Muscle of back (tissue), 11 donors: ENCODE data around the gene CHCHD6. TPM values are rescaled to one million over a fixed set of nuclear protein-coding genes. Genes with fewer than 3 reads are reported as not detected.

Source experiments
- DNase-seq, 3 donors: peaks; one replicate each; pipeline versions ENCODE4 v3.0.0 to v3.0.0-alpha.2; 2013
- polyA plus RNA-seq, 10 donors: library from polyadenylated mRNA; unstranded; fragments of 120-200 nt; gene quantifications; one replicate each; pipeline ENCODE4 v1.2.1, GENCODE V29; 2013; ENCODE audit not compliant: insufficient read length in 10 of 10

CHCHD6 gene
- polyA plus RNA-seq, 10 donors = 5.3 to 13.7 (median 8.0) TPM

GRCh38 chr3:126858887-126859286 lies 154.8 kb downstream of the CHCHD6 start:
- peak in 1 of 3 donors; percentile 67 for DNase-seq

DNA sequence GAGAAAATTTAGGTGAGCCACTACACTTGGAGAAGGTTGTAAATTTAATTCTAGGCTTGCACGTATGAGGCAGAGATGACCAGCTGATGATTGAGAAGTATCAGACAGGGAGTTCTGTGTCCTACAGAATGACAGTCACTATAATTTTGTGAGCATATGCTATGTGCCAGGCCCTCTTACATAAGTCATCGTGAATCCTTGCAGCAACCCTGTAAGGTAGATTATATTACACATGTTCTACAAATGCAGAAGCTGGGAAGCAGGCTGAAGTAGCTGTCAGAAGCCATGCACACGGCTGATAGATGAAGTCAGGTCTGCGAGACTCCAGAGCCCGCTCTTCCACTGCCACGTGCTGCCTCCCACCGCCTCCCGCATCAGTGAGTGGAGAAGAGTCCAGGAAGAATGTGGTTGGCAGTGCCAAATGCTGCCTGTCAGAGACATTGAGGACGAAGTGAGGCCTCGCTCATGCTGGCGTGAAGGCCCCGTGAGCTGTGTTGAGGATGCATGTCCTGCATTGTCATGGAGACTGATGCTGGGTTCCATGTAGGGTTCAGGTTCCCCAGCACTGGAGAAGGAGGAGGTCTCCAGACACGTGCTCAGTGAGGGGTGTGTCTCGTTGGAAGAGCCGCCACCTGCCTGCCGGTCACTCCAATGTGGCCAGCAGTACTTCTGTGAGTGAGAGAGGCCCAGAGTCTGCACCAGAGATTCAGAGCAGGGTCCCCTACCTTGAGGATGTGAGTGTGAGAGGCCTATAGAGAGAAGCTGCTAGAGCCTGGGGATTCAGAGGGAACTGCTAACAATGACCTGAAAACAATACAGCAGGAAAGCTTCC lies 155.6 kb downstream of the CHCHD6 start:
- DNase-seq = no peak

GRCh38 chr3:126865736-126866135 lies 161.7 kb downstream of the CHCHD6 start:
- DNase-seq = no peak

GRCh38 chr3:126866175-126866759 lies 162.2 kb downstream of the CHCHD6 start:
- no peak for DNase-seq

GRCh38 chr3:126867190-126867862 lies 163.3 kb downstream of the CHCHD6 start:
- DNase-seq = no peak

- no peak for DNase-seq
Measured at GRCh38 chr3:126867863-126868200, 163.8 kb downstream of the CHCHD6 start.

- peak in 1 of 3 donors; percentile 13 for DNase-seq
Measured at GRCh38 chr3:126870608-126871210, 166.7 kb downstream of the CHCHD6 start.

DNA sequence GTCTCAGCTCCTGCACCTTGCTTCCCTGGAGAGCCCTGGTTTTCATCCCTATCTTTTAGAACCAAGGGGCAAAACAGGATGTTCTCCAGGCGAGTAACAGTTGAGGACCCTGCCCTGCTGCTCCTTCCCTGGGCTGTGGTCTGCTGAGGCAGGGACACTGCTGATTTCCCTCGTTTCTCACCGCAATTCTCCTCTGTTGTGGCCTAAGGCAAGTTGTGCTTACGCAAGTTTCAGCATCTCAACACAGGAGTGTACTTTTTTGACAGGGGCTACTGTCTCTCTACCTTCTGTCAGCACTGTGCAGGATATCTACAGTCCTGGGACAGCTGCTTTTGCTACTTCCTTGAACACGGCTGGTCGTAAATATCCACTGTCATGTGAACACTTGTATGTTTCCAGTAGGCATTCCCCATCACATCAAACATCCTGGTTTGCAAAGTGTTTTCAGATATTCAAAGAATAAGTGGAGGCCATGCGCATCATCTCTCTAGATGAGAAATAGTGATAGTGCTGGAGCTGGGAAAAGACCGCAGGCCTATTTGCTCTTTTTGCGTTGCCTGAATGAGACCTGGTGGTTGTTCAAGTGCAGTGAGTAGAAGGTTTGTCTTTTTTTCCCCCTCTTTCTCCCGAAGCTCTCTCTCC lies 168.8 kb downstream of the CHCHD6 start:
- DNase-seq = no peak

DNA sequence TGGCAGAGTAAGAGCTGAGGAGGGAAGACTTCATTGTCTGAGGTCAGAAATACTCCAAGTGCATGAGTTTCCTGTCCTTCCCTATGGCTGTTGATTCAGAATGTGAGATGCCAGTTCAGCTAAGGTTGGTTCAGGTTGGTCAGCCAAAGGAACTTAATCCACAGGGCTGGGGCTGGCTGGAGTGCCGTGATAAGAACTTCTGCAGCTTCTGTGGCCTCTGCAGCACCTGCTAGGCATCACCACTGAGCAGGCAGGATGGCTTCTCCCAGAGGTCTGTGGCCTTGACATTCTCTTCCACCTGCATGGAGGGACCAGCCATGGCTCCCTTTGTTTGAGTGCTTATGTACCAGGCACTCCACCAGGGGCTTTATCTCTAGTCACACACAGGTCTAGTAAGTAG lies 169.4 kb downstream of the CHCHD6 start:
- no peak for DNase-seq

- no peak for DNase-seq
Measured at GRCh38 chr3:126878664-126879063, 174.6 kb downstream of the CHCHD6 start.

GRCh38 chr3:126880901-126881300 lies 176.9 kb downstream of the CHCHD6 start:
- DNase-seq = no peak

- DNase-seq = no peak
Measured at GRCh38 chr3:126881861-126882260, 177.8 kb downstream of the CHCHD6 start.

- no peak for DNase-seq
Measured at GRCh38 chr3:126883241-126883640, 179.2 kb downstream of the CHCHD6 start.

DNA sequence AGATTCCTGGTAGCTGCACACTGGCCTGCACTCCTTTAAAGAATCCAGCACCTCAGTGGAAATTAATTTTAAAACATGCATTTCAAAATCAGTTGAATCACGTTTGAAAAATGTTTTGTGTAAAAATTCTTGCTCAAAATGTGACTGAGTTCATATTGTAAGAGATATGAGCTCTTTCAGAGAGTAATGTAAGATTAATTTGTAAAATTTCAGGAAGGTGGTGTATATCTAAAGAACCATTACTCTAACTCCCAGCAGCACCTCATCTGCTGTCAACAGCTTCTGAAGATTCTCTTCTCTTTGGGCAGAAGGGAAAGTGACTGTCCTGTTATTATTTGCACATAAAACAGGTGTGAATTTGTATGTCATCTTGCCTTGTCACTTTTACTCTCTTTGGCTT lies 181.4 kb downstream of the CHCHD6 start:
- no peak for DNase-seq

- DNase-seq = no peak
Measured at GRCh38 chr3:126886217-126886616, 182.2 kb downstream of the CHCHD6 start.

DNA sequence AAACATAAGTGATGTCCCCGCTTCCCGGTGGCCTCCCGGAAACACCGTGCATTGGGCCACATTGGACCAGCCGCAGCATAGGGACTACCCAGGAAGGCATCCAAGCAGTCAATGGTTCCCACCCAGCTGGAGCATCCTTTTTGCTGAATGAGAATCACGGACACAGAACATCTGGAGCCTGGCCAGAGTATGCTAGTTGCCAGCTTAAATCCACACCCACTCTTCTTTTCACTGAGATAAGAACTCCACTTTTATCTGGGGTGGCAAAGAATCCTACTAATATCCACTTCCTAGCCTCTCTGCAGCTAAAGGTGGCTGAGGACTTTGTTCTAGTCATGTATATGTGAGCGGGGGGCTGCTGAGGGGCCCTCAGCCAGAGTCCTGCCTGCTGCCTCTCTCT lies 183.6 kb downstream of the CHCHD6 start:
- DNase-seq = no peak

- DNase-seq = no peak
Measured at GRCh38 chr3:126888186-126888760, 184.2 kb downstream of the CHCHD6 start.

GRCh38 chr3:126889276-126890201 lies 185.5 kb downstream of the CHCHD6 start:
- DNase-seq = no peak

- no peak for DNase-seq
Measured at GRCh38 chr3:126891141-126891540, 187.1 kb downstream of the CHCHD6 start.

DNA sequence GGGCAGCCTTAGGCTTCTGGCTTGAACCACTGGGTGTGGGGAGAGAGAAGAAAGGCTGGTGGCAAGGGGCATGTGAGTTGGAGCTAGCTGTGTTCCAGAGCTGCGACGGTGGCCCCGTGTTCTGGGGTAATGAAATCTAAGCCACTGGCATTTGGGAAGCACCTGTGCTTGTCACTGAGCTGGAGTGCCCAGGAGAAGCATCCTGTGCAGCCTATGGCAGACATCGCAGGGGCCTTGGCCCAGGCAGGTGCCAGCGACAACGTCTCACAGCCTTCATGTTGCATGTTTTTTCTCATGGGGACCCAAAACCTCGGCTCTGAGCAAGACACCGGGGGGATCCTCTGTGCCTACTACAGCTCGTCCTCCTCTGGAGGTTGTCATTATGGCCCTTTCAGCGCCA lies 187.8 kb downstream of the CHCHD6 start:
- no peak for DNase-seq

DNA sequence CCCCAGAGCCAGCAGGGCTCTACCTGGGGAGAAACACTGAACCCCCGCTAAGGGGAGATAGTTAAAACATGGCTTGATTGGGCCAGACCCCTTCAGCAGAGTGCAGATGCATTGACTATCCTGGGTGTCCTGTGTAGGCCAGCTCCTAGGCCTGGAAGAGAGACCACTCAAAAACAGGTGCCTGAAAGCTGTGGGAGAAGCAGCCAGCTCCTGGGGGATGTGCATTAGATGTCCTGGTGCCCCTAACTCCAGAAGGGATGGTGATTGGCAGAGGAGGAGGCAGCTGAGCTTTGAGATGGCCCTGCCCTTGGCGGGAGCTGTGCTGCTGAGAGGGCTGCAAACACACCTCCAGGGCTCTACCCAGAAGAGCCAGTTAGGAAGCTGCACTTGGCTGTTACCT lies 189.6 kb downstream of the CHCHD6 start:
- DNase-seq = no peak
